ENCODE data around the gene TTYH1.

Gene TTYH1

DNA sequence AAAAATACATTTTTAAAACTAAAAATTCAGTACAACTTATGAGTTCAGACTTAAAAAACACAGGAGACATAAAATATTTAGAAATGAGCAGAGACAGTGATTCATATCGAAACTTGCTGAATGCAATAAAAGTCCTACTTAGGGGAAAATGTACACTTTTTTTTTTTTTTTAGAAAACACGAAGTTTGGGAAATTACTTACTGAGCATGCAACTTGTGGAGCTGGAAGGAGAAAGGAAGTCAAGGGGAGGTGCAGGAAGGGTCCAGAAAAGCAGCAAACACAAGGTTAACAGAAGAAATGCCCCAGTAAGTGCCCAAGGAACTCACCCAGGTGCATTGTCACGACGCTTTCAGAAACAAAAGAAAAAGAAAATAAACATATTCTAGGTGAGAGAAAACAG is 31.9 kb upstream of the TTYH1 start:
- no peak for DNase-seq (ENCODE audit: extremely low read depth, insufficient read length)
- Histone ChIP-seq H3K36me3 (ENCODE audit: control insufficient read depth, insufficient read depth, low read length) (no peaks in the 10 kb centered on the region), H3K4me3 (replicated peaks; ENCODE audit: low read depth, low read length) (no peak overlapping the region), H3K27me3 (replicated peaks; ENCODE audit: control insufficient read depth, insufficient read depth, low read length) (no peaks in the 10 kb centered on the region; the same call in 1 of the 2 replicates)
- TF ChIP-seq, protein P1, sequence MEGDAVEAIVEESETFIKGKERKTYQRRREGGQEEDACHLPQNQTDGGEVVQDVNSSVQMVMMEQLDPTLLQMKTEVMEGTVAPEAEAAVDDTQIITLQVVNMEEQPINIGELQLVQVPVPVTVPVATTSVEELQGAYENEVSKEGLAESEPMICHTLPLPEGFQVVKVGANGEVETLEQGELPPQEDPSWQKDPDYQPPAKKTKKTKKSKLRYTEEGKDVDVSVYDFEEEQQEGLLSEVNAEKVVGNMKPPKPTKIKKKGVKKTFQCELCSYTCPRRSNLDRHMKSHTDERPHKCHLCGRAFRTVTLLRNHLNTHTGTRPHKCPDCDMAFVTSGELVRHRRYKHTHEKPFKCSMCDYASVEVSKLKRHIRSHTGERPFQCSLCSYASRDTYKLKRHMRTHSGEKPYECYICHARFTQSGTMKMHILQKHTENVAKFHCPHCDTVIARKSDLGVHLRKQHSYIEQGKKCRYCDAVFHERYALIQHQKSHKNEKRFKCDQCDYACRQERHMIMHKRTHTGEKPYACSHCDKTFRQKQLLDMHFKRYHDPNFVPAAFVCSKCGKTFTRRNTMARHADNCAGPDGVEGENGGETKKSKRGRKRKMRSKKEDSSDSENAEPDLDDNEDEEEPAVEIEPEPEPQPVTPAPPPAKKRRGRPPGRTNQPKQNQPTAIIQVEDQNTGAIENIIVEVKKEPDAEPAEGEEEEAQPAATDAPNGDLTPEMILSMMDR (IDR thresholded peaks at IDR 0.05; ENCODE audit: insufficient read depth, low read length, poor library complexity, severe bottlenecking): no peak

DNA sequence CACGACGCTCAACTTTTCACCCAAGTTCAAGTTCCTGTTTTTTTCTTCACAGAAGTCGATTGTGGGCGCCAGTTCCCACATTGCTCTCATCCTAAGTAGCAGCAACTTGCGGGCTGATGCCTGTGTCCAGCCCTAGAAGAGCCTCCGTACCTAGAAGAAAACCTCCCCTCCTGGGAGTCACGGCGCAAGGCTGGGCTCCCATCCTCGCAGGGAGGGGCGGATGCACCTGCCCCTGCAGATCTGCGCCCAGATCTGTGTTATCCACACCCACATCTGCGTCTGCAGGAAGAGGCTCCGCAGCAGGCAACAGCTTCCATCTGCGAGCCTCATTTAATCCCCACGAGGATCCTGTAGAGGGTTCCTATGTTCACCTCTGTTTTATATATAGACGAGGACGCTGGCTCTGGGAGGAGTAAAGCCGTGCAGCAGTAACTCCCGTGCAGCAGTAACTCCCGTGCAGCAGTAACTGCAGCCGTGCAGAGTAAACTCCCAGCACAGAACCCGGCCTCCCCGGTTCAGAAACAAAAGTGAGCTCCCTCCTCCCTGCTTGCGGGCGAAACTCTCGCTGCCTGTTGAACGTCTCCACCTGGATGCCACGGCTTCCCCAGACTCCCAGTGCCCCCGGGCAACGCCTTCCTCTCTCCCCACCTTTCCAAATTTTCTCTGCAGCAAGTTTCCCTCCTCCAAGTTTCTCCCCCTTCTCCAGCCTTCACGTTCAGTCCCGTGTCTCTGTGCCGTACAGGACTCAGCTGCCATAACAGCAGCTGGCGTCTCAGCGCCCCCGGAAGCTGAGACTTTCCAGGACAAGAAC is 27.1 kb upstream of the TTYH1 start:
- TF ChIP-seq, protein P1 (IDR thresholded peaks at IDR 0.05; ENCODE audit: insufficient read depth, low read length, poor library complexity, severe bottlenecking): no peak
- peak; percentile 72 for DNase-seq (ENCODE audit: extremely low read depth, insufficient read length)
- Histone ChIP-seq H3K36me3 (ENCODE audit: control insufficient read depth, insufficient read depth, low read length) (no peaks in the 10 kb centered on the region), H3K27me3 (replicated peaks; ENCODE audit: control insufficient read depth, insufficient read depth, low read length) (no peaks in the 10 kb centered on the region; the same call in none of the 2 replicates), H3K4me3 (replicated peaks; ENCODE audit: low read depth, low read length) (peak overlapping the region; percentile 15; the same call in 1 of the 2 replicates)

DNA sequence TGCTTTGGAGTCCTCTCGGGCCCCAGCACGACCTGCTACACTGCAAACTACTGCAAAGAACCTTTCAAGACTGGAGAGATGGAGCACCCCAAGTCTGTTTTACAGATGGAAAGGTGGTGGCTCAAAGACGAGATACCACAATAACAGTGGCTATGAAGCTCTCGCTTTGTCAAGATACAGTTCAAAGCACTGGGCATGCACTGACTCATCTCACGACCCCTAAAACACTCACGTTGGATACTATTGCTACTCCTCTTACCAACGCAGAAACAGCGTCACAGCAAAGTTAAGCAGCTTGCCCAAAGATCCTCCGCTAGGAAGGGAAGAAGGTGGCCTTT is 26.5 kb upstream of the TTYH1 start:
- Histone ChIP-seq H3K36me3 (ENCODE audit: control insufficient read depth, insufficient read depth, low read length) (no peaks in the 10 kb centered on the region), H3K4me3 (replicated peaks; ENCODE audit: low read depth, low read length) (no peak overlapping the region), H3K27me3 (replicated peaks; ENCODE audit: control insufficient read depth, insufficient read depth, low read length) (no peaks in the 10 kb centered on the region; the same call in none of the 2 replicates)
- DNase-seq (ENCODE audit: extremely low read depth, insufficient read length): no peak
- TF ChIP-seq, protein P1 (IDR thresholded peaks at IDR 0.05; ENCODE audit: insufficient read depth, low read length, poor library complexity, severe bottlenecking): no peak

DNA sequence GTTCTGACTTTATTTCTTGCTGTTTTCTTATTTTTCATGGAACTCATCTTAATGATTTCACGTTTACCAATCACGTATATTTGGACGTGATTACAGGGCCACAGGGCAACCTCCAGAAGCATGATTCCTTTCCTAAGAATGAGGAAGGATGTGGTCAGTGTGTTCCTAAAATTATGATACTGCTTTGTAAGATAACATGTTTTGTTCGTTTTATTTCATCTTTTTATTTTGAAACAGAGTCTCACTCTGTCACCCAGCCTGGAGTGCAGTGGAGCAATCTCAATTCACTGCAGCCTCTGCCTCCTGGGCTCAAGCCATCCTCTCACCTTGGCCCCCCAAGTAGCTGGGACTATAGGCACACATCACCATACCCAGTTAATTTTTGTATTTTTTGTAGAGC is 25.7 kb upstream of the TTYH1 start:
- H3K4me3 ChIP-seq (replicated peaks; ENCODE audit: low read depth, low read length): no peak overlapping the region
- TF ChIP-seq, protein P1 (IDR thresholded peaks at IDR 0.05; ENCODE audit: insufficient read depth, low read length, poor library complexity, severe bottlenecking): no peak
- no peaks in the 10 kb centered on the region for H3K36me3 ChIP-seq (ENCODE audit: control insufficient read depth, insufficient read depth, low read length)
- H3K27me3 ChIP-seq (replicated peaks; ENCODE audit: control insufficient read depth, insufficient read depth, low read length): no peaks in the 10 kb centered on the region; the same call in none of the 2 replicates
- DNase-seq (ENCODE audit: extremely low read depth, insufficient read length): no peak

DNA sequence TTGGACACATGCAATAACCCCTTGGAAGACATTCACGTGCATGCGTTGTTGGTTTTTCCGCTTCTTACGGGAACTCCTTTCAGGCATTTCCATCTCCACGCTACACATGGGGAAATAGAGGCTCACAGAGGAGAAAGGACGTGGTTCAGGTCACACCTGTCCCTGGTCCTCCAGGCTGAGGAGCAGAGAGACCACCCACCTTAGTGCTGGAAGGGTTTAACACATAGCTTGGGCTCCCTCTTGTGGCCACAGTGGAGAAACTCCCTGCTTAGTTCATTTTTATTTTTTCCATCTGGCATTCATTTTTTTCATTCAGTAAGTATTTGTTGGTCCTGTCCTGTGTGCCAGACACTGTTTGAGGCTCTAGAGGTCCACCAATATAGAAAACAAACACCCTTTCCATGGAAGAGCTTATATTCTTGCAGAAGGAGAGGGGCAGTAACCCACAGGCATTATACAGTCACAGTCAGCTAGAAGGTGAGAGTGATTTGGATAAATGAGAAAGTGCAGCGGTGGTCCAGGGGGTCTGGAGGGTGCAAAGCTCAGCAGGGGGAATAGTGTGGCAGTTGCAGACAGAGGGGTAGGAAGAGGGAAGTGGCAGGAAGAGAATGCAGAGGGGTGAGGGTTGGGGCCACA is 24.2 kb upstream of the TTYH1 start:
- H3K27me3 ChIP-seq (replicated peaks; ENCODE audit: control insufficient read depth, insufficient read depth, low read length): no peaks in the 10 kb centered on the region; the same call in 1 of the 2 replicates
- DNase-seq (ENCODE audit: extremely low read depth, insufficient read length): no peak
- TF ChIP-seq, protein P1 (IDR thresholded peaks at IDR 0.05; ENCODE audit: insufficient read depth, low read length, poor library complexity, severe bottlenecking): peak; percentile 67
- no peaks in the 10 kb centered on the region for H3K36me3 ChIP-seq (ENCODE audit: control insufficient read depth, insufficient read depth, low read length)
- H3K4me3 ChIP-seq (replicated peaks; ENCODE audit: low read depth, low read length): no peak overlapping the region
